Measurements from ENCODE around the gene DNAJB12. TPM values are rescaled to one million over a fixed set of nuclear protein-coding genes. Genes with fewer than 3 reads are reported as not detected.

Gene DNAJB12
- total and polyA plus RNA-seq, 10 of the 15 experiments (the other 5 are each of a cell fraction or from before 2014, with no cell fraction given), result 4.6 to 31.6 (median 18.8) TPM

- TF ChIP-seq USF1 (IDR thresholded peaks at IDR 0.05; ENCODE audit: borderline replicate concordance, extremely low read length, insufficient read depth, low read depth, low read length), result no peak
- no peak for TF ChIP-seq ASH2L (IDR thresholded peaks at IDR 0.05; ENCODE audit: borderline replicate concordance, low read depth)
- TF ChIP-seq RUNX3 (IDR thresholded peaks at IDR 0.05; ENCODE audit: low read length), result peak; percentile 63
- TF ChIP-seq, protein P1, sequence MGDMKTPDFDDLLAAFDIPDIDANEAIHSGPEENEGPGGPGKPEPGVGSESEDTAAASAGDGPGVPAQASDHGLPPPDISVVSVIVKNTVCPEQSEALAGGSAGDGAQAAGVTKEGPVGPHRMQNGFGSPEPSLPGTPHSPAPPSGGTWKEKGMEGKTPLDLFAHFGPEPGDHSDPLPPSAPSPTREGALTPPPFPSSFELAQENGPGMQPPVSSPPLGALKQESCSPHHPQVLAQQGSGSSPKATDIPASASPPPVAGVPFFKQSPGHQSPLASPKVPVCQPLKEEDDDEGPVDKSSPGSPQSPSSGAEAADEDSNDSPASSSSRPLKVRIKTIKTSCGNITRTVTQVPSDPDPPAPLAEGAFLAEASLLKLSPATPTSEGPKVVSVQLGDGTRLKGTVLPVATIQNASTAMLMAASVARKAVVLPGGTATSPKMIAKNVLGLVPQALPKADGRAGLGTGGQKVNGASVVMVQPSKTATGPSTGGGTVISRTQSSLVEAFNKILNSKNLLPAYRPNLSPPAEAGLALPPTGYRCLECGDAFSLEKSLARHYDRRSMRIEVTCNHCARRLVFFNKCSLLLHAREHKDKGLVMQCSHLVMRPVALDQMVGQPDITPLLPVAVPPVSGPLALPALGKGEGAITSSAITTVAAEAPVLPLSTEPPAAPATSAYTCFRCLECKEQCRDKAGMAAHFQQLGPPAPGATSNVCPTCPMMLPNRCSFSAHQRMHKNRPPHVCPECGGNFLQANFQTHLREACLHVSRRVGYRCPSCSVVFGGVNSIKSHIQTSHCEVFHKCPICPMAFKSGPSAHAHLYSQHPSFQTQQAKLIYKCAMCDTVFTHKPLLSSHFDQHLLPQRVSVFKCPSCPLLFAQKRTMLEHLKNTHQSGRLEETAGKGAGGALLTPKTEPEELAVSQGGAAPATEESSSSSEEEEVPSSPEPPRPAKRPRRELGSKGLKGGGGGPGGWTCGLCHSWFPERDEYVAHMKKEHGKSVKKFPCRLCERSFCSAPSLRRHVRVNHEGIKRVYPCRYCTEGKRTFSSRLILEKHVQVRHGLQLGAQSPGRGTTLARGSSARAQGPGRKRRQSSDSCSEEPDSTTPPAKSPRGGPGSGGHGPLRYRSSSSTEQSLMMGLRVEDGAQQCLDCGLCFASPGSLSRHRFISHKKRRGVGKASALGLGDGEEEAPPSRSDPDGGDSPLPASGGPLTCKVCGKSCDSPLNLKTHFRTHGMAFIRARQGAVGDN (IDR thresholded peaks at IDR 0.05), result 0 out of 2 replicates have a peak, but pooled peaks have one; percentile 24
- TF ChIP-seq NRF1 (conservative IDR thresholded peaks at IDR 0.05; ENCODE audit: low read depth, low read length), result no peak
- TF ChIP-seq JUND (IDR thresholded peaks at IDR 0.05; ENCODE audit: low read depth, low read length), result no peak
- TF ChIP-seq NBN (IDR thresholded peaks at IDR 0.05), result no peak
- TF ChIP-seq BCL3 (IDR thresholded peaks at IDR 0.05; ENCODE audit: borderline replicate concordance, insufficient read depth, low read depth, low read length, poor library complexity, severe bottlenecking), result peak; percentile 48
- no peak for TF ChIP-seq SUZ12 (IDR thresholded peaks at IDR 0.05; ENCODE audit: unreplicated experiment)
- no peak for TF ChIP-seq FOXK2 (IDR thresholded peaks at IDR 0.05)
- TF ChIP-seq IRF4 (IDR thresholded peaks at IDR 0.05; ENCODE audit: low read depth, low read length), result no peak
Observed at GRCh38 chr10:72292223-72292691, 62.5 kb downstream of the DNAJB12 start (continued).

Data from GM12878 (cell line).